ENCODE results near the gene RTN4.

The RTN4 gene

DNA sequence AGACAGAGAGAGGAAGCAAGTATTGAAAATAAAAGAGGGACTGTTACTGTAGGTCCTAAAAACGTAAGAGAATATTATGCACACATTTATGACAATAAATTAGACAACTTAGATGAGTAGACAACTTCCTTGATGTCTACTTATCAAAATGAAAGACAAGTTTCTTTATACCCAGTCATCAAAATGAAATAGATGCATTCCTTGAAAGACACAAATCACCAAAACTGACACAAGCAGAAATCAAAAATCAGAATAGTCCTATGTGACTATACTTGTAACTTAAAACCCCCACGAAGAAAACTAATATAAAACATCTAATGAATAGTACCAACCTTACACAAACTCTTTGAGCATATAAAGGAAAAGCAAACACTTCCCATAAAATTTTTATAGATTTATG is 14.5 kb downstream of the RTN4 start:
- no peak for DNase-seq

DNA sequence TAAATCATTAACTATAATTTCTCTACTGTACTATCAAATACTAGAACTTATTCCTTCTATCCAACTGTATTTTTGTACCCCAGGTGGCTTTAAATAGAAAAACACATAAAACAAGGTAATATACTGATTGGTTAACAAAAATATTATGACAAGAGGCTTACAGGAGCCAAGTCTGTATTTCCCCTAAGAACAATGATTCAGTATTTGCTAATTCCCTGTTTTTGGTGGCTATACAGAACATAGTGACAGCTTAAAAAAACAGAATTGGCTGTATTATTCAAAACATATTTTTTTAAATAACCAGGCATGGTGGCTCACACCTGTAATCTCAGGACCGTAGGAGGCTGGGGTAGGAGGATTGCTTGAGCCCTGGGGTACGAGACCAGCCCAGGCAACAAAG is 16.3 kb downstream of the RTN4 start:
- no peak for DNase-seq

DNA sequence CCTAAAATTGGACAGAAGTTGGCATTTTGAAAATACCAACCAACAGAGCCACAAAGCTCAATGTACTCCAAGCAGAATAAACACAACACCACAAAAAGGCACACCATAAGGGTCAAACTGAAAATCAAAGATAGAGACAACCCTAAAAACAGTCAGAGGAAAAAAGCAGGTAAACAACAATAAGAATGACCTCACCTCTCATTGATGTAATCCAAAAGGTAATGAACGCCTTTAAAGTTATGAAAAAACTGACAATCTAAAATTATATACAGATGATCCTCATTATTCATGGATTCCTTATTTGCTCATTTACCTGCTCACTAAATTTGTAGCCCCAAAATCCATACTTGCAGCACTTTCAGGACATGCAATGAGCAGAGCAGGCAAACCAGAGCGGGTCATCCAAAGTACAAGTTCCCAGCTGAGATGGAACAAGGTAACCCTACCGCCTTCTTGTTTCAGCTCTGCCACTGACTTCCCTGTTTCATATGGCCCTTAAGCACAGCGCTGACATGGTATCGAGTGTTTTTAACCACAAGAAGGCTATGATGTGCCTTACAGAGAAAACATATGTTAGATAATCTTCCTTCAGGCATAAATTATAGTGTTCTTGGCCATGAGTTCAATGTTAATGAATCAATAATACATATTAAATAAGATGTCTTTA is 17.0 kb downstream of the RTN4 start:
- DNase-seq = no peak

DNA sequence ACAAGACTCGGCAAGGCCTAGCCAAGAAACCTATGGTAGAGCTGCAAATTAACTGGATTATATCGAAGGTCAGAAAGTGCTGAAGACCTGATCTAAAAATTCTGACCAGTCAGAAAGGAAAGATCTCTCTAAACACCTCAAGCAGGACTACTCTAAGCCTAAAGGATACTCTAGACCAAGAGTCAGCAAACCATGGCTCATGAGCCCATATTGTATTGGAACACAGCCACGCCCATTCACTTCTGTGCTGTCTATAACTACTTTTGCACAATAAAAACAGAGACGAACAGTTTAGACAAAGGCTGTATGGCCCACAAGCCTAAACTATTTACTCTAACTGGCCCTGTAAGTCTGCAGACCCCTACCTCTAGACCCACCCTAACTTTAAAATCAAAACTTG is 18.7 kb downstream of the RTN4 start:
- DNase-seq = no peak

DNA sequence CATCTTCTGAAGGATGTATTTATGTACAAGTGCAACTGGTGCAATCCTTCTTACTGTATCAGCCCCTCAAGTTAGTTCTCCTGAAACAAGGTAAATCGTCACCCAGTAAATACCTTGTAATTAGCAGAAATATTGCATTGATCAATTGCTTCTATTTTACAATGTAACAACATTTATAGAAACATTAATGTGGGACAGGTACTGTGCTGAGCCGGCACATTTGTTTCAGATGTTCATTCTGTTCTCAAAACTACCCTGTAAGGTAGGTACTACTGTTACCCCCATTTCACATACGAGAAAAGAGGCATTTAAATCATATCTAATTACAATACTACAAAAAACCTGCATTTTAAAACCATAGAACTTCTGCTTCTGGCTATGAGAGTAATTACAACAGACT is 19.5 kb downstream of the RTN4 start:
- no peak for DNase-seq

DNA sequence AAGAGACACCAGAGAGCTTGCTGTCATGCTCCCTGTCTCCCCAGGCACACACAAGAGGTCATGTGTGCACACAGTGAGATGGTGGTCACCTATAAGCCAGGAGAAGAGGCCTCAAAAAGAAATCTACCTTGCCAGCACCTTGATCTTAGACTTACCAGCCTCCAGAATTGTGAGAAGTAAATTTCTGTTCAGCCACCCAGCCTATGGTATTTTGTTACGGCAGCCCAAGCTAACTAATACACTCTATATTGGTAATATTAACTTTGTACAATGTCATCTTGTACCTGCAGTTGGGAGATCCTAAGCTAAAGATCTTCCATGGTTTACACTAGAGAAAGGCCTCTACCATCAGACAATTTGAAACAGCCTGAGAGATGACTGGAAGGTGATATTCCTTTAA is 21.2 kb downstream of the RTN4 start:
- no peak for DNase-seq

DNA sequence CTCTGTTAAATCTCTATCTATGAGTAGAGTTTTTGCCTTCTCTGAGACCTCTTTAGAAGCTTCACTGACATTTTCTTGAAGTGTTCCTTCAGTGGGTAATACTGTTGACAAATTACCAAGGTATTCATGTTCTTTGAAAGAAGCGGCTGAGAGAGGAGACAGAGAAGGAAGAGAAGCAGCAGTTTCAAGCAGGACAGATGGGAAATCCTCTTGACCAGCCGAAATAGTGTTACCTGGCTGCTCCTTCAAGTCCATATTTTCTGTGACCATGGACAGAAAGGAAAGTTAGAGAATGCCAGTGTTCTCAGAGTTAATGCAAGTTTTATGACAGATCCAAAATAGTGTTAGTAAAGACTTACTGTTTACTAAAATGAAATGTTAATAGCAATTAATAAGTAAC is 23.0 kb downstream of the RTN4 start:
- no peak for DNase-seq

DNA sequence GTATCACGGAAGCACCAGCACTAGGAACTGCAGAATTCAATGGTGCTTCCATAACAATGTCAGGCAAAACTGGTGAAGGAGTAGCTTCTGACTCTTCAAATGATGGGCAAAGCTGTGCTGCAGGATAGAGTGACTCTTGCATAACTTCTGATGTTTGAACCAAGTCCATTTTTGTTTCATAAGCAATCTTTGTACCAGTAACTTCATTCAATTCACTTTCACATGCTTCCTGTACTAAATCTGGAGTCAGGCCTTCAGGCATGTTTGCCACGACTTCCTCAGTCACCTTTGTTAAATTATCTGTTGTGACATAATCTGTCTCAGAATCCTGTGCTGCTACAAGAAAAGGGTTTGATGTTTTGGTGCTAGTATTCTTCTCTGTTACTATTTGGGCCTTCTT is 24.0 kb downstream of the RTN4 start:
- DNase-seq = peak; percentile 41

DNA sequence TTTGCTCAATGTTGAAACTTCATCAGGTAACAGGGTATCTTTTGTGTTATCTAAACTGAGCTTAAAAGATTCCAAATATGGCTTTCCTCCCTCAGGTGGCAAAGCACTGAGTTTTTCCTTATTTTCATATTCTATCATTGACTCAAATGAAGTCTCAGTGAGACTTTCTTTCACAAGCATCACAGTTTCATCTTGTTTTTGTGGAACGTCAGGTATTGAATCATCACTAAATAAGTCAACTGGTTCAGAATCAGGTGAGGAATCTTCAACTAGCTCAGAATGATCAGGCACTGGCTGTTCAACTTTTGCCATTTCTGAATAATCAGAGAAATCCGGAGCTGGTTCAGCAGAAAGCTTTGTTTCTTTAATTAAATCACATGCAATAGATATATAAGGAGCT is 24.6 kb downstream of the RTN4 start:
- no peak for DNase-seq

DNA sequence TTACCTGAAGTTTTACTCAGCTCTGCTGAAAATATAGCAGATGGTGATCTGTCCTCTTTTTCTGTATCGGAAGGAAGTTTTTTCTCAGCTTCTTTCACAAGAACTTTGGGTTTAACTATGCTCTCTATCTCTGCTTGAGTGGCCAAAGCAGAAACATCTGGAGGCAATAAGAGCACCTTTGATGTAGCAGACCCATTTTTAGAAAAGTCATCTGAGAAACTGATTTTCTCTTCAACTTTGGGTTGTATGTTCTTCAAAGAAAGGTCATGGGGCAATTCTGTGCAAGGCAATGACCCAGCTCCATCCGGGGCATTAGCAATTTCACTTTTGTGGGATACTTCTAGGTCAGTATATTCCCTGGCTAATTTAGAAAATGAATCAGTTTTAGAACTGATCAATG is 25.2 kb downstream of the RTN4 start:
- DNase-seq = no peak

DNA sequence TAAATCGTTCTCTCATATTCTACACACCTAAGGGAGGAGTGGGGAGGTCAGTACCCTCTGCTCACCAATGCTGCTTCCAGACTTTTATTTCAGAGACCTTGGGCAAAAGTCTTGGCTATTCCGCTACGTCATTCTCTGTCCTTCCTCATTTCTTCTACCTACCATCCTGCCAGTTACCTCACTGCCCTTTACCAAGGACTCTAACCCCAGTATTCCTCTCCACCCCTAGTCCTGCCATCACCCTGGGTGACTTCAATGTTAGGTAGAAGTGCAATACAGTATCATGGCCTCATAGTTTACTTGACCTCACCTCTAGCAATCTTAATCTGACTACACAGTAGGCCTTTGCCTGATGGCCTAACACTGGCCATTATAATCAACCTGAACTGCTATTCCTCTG is 27.8 kb downstream of the RTN4 start:
- no peak for DNase-seq

DNA sequence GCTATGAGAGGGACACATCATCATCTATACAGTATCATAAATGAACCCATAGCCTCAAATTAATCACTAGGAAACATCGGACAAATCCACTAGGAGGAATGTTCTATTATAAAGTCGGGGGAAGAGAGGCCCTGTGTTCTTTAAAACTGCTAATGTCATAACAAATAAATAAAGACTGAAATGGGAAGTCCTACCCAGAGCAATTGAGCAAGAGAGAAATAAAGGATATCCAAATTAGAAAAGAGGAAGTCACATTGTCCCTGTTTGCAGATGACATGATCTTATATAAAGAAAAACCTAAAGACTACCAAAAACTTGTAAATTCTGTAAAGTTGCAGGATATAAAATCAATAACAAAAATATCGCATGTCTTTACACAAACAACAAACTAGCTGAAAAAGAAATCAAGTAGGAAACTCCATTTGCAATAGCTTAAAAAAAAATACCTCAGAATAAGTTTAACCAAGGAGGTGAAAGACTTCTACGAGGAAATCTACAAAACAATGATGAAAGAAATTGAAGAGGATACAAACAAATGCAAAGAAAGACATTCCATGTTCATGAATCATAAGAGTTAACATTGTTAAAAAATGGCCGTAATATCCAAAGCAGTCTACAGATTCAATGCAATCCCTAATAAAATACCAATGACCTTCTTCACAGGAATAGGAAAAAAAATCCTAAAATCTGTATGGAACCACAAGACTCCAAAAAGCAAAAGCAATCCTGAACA is 30.6 kb downstream of the RTN4 start:
- peak; percentile 28 for DNase-seq

DNA sequence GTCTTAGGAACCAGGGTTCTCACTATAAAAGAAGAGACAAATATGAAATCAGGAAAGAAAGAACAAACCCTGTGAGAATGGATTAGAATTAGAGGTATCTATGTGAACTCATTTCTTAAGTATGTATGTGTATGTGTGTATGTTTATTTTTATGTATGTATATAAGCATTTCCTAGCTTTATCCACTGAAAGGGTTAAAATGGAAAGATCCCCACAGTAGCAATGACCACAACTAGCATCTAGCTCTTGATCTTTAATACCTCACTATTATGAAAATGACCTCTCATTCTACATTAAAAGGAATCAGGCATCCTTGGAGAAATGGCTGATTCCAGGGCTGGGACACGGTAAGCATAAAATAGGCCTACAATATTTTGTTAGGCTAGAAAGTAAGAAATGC is 31.6 kb downstream of the RTN4 start:
- DNase-seq = no peak

DNA sequence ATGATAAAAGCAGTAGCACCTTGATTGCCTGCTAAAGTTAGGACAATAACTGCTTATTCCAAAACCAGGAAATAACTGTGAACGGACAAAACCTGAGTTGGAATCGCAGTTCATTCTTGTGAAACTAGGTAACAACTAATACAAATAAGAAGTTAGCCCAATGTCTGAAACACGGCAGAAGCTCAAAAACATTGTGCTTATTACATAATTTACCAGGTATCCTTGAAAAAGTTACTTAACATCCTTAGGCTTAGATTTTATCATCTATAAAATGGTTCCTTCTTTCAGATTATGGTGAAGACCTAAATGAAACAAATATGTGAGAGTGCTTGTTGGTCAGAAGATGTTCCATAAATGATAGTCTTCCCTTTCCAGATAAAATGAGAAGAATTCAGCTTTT is 32.4 kb downstream of the RTN4 start:
- DNase-seq = no peak

DNA sequence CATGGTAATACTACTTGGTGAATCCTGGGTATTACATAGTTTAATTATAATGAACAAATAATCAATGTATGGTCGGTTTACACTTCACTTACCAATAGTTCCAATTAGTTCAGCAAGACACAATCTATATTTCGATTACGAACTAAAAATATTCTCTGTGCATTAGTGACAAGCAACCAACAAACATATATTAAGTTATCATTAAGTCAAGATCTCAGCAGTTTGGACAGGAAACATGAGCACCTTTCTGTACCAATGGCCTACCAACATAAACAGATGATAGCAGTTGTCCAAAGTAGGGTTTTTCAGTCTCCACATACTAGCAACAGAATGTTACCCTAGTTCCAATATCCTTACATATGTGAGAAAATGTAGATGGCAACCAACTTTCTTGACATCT is 32.8 kb downstream of the RTN4 start:
- no peak for DNase-seq

DNA sequence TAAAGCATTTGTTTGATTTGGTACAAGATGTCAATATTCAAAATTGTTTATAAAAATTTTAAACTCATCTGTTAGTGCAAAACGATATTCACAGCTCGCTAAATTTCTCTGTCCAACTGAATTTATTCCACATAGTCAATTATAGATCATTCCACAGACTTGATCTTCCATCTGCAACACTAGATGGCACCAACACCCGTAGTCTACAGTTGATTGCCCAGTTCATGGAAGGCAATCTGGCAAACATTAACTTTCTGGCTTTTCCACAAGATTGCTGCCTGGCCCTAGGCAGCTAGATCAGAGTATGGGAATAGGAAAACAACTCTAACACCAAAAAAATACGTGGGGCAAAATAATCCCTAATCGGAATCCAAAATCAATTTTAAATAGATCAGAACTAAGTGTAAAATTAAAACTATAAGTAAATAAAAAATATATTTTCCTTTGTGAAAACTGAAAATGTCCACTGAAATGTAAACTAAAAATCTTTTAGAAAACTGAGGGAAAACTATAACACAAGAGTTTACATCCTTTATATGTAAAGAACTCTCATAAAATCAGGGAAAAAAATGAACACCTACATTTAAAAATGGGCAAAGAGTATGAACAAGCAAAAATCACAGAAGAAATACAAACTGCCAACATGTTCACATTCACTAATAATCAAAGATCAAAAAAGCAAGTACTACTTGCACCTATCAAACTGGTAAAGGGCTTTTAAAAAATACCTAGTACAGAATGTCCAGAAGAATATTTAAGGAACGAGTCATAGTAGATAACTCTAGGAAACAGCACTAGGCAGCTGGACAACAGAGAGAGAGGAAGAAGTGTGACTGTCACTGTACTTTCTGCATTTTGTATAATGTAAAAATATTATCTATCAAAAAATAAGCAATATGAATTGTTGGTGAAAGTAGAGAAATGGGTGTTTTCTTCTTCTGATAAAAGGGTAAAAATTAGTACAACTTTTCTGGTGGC is 35.0 kb downstream of the RTN4 start:
- peak; percentile 78 for DNase-seq

DNA sequence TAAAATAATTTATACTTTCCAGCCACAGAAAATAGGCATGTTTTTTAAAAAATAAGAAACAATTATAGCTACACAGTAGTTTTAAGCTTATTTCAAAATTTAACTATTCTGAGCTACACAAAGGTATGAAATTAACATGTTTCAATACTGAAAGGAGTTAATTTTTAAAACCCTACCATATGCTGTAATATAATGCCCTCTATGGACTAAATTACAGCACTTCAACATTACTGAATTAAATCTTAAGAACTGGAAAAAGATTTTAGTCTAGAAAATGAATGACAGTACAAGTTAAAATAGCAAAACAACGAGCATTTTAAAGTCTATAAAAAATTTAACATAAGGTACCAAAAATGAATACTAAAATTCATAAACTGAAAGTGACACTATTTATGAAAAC is 36.3 kb downstream of the RTN4 start:
- no peak for DNase-seq

DNA sequence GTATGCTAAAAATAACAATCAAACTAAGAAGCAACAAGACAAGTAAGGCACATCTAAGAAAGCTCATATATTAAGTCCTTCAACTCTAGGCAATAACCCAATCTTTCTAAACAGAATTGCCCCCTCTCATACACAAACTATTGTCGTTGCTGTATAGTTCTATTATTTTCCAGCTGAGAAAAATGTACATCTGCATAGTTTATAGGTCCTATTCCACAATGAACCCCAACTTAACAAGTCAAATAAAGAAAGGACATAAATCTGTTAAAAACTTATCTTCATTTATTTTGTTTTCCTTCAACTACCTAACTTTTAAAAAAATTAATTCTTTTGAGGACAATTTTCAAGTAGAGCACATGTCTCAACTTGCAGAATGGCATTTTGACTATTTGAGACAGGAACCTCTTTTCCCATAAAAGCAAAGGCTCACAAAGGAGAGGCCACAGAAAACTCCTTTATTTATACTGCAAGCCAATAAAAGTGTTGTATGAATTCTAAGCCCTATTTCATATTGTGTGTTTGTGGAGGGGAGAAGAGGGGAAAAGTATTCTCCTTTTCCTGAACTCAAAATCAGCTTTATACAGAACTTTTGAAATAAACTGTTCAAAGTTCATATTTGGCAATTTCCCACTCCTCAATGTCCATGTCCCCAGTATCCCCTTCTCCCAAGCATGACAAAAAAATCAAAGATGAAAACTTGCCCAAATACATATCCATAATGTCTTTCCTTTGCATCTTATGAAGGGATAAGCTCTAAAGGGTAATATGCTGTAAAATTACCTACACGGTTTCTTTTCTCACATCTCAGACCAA is 37.4 kb downstream of the RTN4 start:
- DNase-seq = no peak

DNA sequence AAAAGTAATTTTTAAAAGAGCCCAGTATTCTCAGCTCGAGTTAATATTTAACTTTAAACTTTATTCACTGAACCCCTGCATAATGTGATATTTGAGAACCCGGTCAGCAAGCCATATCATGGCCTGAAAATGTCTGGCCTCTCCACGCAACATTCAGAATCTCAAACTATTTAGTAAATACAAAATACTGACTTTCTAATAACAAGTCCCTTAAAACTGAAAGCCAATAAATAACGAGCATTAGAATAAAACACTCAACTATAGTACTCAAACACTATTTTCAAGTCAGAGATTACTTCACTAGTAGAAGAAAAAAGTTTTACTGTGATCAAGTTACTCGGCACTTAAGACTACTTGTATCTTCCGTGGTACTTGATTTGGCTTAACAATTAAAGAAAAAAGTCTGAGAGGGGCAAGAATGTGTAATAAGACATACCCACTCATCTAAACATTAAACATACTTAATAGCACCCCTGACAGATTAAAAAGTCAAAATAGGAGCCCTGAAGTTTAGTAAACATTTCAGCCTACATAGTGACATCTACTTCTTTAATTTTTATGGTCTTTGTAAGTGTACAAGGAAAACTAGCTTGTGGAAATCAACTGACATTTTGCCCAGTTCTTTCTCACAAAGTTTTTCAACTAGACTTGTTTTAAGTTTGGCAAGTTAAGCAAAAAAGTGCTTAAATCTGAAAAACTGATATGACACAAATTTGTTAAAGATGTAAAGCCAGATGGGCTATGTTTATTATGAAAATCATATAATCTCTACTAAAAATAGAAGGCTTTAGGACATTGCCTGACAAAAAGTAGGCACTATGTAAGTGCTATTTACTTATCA is 38.2 kb downstream of the RTN4 start:
- no peak for DNase-seq

DNA sequence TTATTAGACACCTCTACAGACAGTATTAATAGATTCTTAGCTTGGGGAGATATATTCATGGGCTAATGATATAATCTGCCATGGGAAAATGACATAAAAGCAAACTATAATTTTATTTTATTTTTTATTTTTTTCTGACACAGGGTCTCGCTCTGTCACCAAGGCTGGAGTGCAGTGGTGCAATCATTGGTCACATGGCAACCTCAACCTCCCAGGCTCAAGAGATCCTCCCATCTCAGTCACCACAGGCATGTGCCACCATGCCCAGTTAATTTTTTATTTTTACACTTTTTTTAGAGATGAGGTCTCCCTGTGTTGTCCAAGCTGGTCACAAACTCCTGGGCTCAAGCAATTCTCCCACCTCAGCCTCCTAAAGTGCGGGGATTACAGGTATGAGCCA is 39.3 kb downstream of the RTN4 start:
- no peak for DNase-seq

DNA sequence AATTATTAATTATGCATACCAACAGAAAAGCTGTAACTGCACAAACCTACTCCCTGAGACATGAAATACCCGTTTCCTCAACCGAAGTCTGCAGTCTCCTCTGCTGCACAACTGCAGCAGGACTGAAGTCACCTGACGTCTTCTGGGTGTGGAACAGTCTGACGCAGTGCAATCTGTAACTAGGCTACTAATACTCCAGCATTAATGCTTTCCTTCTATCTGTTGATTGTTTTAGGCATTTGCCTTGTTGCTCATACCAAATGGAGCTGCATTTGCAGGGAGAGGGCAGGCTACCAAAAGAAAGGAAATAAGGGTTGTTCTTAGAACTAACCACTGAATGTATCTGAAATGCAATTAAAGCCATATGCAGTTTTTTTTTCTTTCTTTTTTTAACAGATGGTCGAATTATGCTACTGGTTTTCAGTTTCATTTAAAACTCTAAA is 40.1 kb downstream of the RTN4 start:
- peak; percentile 63 for DNase-seq
